VCaP (cell line): ENCODE results near the gene ICA1L.
"Not testable (repeated sequence)": the region's sequence is repeated elsewhere in the genome, so short reads cannot be mapped to it uniquely, and the experiment has no call there.

Source experiments
- H3K27ac ChIP-seq: fragments of 450-650 bp; 2 replicates; pipeline ENCODE4 v1.5.1; 2017
- CTCF ChIP-seq: fragments of 450-650 bp; conservative IDR thresholded peaks from 2 replicates; pipeline ENCODE4 v1.5.1; 2017; ENCODE audit warnings: mild to moderate bottlenecking, moderate library complexity

Gene ICA1L

DNA sequence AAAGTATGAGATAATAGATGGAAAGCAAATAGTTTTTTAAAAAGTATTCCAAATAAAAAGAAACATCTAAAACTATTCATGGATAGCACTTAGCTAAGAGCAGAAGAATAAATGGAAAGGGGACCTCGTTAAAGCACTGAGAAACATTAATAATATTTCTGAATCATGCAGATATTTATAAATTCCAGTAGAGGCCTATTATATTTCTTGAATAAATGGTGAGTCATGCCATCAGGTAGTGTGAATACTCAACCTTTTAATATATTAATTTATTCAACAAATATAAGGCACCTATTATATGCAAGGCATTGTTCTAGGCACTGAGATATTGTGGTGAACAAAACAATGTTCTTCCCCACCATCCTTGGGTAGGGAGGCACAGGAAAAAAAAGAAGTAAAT, 53.8 kb downstream of the ICA1L start:
- no peak for TF ChIP-seq CTCF
- H3K27ac ChIP-seq, result no peak overlapping the region

- TF ChIP-seq CTCF, result no peak
- H3K27ac ChIP-seq, result no peak overlapping the region
Measured at GRCh38 chr2:202815548-202816360, 55.8 kb downstream of the ICA1L start.

DNA sequence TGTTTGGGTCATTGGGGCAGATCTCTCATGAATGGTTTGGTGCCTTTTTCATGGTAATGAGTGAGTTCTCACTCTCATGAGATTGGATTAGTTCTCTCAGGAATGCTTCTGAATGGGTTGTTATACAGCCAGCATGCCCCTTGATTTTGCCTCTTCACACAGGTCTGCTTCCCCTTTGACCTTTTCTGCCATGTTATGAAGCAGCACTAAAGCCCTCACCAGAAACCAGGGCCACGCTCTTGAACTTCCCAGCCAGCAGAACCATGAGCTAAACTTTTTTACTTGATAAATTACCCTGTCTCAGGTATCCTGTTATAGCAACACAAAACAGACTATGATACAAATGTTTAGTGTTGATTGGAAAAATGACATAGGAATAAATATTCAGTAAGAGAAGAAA, 57.3 kb downstream of the ICA1L start:
- TF ChIP-seq CTCF, result no peak

GRCh38 chr2:202813387-202813786, 58.2 kb downstream of the ICA1L start:
- TF ChIP-seq CTCF, result no peak
- H3K27ac ChIP-seq, result no peak overlapping the region

More for the DNA sequence above, 57.3 kb downstream of the ICA1L start:
- H3K27ac ChIP-seq, result no peak overlapping the region

DNA sequence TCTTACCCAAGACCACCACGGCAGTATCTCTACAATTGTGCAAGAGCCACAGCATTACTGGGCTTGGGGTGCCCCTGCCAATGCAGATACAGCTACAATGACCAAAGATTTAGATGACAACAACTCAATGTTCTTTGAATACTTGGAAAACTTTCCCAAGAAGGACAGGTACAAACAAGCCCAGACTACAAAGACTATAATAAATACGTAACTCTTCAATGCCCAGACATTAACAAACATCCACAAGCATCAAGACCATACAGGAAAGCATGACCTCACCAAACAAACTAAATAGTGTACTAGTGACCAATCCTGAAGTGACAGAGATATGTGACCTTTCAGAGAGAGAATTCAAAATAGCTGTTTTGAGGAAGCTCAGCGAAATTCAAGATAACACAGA, 62.8 kb downstream of the ICA1L start:
- H3K27ac ChIP-seq, result no peak overlapping the region
- TF ChIP-seq CTCF, result no peak

- not testable (repeated sequence) for H3K27ac ChIP-seq
Measured at GRCh38 chr2:202807431-202808138, 64.0 kb downstream of the ICA1L start.

DNA sequence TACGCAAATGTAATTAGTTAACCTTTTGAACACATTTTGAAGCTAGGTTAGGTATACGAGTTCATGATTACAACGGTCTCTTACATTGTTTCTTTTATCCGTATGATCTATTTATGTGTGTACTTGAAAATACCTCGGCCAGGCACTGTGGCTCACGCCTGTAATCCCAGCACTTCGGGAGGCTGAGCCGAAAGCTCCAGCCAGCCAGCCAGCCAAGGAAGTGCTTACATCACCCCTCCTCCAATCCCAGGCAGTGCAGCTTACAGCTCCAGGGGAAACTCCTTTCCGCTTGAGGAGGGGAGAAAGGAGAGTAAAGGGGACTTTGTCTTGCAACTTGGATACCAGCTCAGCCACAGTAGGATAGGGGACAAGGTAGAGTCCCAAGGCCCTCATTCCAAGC, 65.7 kb downstream of the ICA1L start:
- not testable (repeated sequence) for H3K27ac ChIP-seq

DNA sequence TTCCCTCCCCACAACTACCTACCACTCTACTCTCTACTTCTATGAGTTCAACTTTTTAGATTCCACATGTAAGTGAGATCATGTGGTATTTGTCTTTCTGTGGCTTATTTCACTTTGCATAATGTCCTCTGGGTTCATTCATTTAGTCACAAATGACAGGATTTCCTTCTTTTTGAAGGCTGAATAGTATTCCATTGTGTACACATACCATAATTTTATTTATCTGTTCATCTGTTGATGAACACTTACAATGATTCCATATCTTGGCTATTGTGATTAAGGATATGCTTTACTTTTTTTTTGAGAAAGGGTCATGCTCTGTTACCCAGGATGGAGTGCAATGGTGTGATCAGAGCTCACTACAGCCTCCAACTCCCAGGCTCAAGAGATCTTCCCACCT, 73.6 kb downstream of the ICA1L start:
- no peak overlapping the region for H3K27ac ChIP-seq
- TF ChIP-seq CTCF, result no peak
